GM18498 (cell line): ENCODE measurements around the gene LITAF.
A peak's percentile ranks its signal among the peaks of the same experiment; 100 is the strongest.

ENCODE experiments used
- ATAC-seq: cut with Tn5 transposase; IDR thresholded peaks from one replicate; pipeline ENCODE4 v1.9.1; 2021; ENCODE audit warnings: mild to moderate bottlenecking, moderate library complexity; ENCODE audit not compliant: unreplicated experiment

Gene LITAF

DNA sequence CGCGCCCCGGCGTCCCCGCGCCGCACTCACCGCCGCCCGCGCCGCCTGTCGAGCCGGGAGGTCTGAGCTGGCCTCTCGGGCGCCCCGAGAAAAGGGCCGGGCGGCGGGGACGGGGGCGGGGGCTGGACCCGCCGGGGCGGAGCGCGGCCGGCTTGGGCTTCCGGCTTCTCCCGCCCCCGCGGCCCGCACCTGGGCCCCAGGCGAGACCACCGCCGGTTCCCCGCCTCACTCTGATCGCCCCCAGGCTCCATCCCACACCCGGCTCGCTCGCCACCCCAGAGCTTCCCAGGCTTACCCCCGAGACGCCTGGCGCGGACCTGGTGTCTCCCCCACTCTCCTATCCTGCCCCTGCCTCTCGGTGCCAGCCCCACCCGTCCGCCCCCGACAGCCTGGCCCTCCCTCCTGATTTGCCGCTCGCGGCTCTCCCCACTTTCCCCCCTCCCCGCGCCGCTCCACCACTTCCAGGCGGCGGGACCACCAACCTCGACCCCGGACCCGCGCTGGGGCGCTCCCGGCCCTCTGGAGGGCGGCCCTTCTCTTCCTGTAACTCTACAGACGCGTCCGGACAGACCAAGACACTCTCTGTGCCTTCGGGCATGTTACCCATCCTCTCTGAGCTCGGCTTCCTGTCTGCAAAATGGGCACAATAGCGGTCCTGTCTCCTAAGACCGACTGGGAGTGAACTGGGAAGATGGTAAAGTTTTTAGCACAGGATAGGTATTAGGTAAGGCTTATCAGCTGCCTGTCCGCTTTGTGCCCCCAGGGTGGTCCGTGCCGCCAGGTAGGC is at the start of gene LITAF:
Gene LITAF, minus strand, starts transcription at position 64 of the 787 bp plus-strand sequence. CDS start 30,189 bp downstream, outside the sequence.
- ATAC-seq = peak; percentile 64

DNA sequence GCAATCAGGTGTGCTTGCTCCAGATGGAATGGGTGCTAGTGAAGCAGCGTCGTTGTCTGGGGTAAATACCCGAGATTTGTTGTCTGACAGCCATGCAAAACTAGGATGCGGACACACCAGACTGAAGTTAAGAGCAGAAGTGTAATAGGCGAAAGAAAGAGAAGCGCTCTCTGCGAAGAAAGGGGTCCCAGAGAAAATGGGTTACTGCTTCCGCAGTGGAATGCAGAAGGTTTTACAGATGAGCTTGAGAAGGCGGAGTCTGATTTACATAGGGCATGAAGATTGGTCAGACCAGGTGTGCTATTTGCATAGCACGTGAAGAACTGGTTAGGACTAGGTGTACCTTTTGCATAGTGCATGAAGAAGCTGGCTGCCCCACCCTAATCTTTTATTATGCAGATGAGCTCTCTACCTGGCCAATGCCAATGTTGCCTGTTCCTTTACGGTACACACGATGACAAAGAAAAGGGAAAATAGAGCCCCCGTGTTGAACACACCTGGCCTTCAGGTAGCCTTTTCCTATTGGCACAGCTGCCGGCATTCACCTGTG is 49.5 kb upstream of the LITAF start:
- ATAC-seq = no peak

DNA sequence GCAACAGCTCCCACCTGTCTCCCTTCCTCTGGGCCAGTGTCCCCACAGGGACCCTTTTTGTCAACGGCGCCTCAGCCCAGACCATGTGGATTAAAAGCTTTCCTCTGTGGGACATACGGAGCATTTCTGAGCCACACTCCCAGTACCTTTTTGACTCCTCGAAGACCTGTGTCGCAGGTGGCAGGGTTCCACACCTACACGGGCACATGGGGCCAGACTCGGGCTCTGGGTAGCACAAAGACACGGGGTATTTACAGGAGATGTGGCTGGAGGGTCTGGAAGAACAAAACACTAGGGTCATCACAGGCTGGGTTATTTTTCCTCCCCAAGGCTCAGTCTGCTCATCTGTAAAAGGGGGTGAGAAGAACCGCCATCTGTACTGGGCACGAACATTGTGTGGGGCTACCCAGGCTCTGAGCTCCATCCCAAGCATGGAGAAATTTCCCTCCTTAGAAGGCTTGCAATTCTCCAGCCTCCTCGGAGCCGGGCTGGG is 49.0 kb upstream of the LITAF start:
- no peak for ATAC-seq

DNA sequence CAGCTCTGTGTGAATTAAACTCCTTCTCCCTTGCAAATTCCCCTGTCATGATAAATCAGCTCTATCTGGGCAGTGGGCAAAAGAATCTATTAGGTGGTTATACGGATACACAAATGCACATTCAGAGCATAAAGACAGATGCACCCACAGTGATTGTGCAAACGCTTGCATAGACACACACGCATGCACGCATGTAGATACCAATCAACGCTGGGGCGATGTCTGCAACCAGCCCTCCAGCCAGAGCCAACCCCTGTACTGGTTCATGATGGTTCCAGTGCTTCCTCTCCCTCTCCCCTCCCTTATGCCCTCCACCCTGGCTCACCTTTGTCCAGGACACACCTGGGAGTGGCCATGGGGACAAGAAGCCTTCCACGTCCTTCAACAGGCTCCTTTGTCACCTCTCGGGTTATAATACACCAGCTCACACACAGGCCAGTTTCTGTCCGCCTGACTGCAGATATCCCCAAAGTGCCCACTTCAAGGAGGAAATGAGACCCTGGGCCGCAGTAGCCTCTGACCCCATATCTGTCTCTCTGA is 48.5 kb upstream of the LITAF start:
- no peak for ATAC-seq

DNA sequence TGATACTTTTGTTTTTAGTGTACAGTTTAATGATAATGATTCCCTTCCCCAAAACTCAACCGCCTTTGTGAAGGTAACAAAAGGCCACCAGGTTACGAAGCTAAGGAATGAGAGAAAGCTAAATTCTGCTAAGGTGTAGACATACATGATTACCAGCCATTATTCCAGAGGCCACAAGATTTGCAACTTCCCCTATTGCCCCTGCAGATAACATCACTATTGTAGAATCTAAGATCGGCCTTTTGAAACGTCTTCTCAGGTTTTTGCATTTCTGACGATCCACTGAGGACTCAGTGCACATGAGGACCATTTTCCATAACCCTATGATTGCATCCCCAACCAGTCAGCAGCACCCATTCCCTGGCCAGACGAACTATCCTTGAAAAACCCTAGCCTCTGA is 47.6 kb upstream of the LITAF start:
- no peak for ATAC-seq

DNA sequence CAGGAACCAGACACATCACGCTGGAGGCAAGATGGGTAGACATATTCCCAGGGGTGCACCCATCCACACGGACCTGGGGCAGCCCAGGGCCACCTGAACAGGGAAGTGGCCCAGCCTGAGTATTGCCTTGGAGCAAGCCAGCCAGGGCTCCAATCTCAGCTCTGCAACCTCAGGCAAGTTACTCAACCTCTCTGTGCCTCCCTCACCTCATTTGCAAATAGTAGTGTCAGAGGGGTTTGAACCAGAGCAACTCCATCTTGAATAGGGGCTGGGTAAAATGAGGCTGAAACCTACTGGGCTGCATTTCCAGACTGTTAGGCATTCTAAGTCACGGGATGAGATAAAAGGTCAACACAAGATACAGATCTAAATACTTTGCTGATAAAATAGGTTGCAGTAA is 46.4 kb upstream of the LITAF start:
- ATAC-seq = no peak

DNA sequence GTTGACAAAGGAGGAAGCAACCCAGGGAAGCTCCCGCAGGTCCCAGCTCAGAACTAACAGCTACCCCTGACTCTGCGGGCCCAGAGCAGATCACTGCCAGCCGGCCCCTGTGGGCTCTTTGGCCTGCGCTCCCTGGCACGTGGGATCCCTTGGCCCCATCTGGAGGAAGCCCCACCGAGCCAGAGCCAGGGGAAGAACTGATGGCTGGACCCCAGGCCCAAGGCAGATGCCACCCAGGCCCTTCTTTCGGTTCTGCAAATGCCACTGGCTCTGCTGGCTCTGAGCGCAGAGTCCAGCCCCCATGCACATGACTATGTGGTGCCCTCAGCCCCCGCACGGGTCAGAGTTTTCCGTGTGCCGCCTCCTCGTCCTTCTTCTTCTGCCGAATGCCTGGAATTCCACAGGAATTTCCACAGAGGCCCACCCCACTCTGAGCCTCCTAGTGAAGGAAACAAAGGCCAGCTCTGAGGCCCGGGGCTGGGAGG is 45.8 kb upstream of the LITAF start:
- ATAC-seq = no peak

DNA sequence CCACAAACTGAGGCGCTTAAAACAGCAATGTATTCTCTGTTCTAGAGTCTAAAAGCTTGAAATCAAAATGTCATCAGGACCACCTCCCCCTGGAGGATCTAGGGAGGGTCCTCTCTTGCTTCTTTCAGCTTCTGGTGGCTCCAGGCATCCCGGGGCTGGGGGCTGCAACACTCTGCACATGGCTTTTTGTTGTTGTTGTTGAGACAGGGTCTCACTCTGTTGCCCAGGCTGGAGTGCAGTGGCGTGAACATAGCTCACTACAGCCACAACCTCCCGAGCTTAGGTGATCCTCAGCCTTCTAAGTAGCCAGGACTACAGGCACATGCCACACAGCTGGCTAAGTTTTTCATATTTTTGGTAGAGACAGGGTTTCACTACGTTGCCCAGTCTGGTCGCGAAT is 44.5 kb upstream of the LITAF start:
- no peak for ATAC-seq

DNA sequence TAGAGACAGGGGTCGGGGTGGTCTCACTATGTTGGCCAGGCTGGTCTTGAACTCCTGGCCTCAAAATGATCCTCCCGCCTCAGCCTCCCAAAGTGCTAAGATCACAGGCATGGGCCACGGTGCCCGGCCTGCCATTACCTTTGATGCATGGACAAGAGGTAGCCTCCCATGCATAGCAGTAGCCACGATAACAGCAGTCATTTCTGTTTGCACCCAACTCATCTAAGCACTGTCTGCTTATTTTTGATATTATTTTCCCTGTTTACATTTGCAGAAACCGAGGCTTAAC is 44.0 kb upstream of the LITAF start:
- ATAC-seq = no peak

DNA sequence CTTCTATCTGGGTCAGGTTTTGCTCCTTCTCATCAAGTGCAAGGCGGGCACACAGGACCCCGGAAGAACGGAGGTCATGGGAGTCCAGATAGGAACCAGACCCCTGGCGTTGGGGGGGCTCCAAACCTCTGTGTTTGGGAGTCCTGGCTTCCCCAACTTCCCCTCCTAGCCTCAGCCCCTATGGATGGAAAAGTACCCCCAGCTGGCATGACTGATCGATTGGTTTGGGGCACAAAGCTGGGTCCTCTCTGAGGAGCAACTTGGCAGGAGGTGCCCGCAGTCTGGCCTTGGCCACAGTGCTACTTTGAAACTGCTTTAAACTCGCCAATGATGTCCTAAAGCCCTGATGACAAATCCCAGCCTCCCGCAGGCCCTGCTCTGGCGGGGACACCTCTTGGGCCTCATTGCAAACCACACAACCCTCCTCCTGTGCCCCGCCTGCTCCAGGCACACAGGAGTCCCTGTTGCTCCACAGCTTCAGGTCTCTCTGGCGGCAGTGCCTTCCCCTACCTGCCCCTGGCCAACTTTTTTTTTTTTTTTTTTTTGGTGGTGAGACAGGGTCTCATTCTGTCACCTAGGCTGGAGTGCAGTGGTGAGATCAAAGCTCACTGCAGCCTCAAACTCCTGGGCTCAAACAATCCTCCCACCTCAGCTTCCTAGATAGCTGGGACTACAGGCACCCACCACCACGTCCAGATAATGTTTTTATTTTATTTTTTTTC is 43.5 kb upstream of the LITAF start:
- ATAC-seq = no peak

DNA sequence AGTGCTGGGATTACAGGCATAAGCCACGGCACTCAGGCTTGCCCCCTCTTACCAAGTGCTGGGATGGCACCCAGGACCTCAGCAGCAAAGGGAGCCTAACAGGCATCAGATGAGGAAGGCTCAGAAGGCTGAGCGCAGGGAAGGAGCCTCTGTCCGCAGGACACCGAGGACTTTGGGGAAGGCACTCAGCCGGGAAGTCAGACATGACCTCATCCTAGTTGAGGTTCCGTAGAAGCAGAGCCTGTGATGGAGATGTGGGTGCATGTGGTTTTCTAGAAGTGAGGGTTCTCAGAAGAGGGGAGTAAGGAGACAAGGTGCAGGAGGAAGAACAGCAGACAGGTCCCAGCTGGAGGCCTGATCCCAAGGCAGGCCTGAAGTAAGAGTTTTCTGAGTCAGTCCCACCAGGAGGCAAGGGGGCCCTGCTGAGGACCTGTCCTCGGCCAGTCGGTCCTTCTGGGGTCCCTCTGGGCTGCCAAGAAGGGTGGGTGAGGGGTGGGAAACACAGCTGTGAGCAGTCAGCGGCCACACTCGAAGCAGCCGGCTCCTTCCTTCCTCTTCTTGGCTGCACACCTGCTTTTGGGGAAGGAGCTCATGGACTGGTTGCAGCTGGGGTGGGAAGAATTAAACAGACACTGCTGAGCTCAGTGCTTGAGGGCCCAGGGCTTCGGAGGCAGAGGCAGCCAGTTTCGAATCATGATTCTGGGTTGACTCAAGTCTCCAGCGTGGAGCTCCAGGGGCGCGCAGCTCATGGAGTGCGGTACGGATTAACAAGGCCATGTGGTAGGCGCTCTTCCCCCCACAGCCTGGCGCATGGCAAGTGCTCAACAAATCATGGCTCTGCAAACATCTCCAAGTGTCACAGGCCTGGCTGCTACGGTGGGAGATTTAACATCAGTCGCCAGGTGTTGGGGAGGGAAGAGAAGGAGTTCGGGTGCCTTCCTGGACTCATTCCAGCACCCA is 42.6 kb upstream of the LITAF start:
- no peak for ATAC-seq

DNA sequence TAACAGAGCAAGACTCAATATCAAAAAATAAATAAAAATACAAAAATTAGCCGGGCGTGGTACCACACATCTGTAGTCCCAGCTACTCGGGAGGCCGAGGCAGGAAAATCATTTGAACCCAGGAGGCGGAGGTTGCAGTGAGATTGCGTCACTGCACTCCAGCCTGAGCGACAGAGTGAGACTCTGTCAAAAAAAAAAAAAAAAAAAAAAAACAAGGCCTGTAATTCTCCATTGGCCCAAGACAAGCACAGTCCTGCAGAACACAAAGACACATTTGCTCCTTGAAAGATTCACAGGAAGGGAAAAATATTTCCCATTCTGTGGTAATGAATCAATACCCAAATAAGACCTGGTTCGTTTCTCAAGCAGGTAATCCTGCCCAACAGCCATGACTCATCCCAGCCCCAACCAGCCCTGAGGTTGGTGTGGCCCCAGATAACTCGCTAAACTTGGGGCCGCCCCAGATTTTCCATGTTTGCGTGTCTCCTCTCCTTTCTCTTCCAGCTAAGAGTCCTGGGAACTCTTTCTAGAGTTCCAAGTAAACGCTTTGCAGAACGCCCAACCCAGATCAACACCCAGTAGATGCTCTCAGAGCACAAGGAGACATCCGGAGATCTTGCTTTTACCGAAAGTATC is 41.2 kb upstream of the LITAF start:
- ATAC-seq = no peak

DNA sequence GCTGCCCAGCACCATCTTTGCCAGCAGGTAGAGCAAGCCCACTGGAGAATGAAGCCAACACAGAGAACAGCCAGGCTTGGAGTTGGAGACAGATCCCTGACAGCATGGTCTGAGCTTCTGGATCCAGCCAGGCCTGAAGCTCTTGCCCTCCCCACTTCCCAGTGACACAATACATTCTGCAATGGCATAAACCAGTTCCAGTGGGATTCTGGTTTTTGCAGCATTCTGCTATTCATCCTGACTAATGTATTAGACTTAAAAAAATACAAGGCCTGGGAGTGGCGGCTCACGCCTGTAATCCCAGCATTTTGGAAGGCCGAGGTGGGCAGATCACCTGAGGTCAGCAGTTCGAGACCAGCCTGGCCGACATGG is 40.6 kb upstream of the LITAF start:
- no peak for ATAC-seq

DNA sequence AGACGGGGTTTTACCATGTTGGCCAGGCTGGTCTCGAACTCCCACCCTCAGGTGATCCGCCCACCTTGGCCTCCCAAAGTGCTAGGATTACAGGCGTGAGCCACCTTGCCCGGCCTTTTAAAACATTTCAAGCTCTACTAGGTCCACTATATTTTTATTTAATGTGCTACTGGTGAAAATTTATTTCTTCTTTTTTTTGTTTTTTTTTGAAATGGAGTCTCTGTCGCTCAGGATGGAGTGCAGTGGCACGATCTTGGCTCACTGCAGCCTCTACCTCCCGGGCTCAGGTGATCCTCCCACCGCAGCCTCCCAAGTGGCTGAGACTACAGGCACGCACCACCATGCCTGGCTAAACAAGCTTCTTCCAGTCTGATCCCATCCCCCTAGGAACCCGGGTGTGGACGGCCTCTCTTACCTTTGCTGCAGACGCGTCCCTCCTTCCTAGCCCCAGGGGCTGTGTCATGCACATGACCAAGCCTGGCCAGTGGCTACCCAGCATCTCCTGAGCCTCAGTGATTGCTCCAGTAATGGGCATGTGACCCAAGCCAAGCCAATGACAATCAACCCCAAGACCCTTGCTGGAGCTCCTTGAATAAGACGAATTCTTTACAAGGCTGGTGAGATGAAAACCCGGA is 40.1 kb upstream of the LITAF start:
- ATAC-seq = no peak

DNA sequence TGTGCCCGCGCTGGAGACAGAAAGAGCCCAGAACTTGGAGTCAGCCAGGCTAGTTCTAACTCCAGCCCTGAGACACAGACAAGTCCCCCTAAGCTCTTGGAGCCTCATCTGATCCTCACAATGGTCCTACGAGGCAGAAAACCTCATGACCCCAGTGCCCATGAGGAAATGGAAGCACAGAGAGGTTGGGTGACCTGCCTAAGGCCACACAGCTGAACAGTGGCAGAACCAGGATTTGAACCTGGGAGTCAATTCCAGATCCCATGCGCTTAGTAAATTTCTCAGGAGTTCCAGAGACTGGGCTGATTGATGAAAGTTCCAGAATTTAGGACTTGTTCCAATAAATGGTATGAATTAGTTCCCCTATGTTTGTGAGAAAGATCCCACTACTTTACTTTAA is 39.0 kb upstream of the LITAF start:
- ATAC-seq = no peak

DNA sequence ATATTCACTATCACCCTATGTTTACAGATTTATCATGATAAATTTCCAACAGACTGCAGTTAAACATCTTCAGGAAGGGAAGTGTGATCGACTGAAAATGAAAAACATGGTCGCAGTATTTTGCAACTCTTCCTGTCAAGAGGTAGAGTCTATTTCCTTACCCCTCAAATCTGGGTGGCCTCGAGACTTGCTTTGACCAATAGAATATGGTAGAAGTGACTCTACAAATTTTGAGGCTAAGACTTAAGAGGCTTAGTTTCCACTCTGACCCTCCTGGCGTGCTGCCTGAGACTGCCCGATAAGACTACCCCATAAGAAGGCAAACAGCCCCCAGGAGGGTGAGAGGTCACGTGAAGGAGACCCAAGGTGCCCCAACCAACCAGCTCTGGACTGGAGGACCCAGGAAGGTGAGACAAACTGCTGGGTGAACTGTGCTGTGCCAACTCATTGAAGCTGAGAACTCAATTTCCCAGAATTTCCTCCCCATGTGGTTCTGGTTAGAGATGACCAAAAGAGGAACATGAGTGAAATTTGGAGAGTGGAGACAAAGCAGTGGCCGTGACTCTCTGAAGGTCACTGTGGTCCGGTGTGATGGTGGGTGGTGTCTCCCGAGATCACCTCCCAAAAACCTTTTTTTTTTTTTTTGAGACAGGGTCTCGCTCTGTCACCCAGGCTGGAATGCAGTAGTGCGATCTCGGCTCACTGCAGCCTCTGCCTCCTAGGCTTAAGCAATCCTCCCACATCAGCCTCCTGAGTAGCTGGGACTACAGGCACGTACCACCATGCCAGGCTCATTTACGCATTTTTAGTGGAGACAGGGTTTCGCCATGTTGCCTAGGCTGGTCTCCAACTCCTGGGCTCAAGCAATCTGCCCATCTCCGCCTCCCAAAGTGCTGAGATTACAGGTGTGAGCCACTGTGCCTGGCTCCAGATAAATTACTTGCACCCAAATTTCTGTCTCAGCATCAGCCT is 38.2 kb upstream of the LITAF start:
- ATAC-seq = no peak

DNA sequence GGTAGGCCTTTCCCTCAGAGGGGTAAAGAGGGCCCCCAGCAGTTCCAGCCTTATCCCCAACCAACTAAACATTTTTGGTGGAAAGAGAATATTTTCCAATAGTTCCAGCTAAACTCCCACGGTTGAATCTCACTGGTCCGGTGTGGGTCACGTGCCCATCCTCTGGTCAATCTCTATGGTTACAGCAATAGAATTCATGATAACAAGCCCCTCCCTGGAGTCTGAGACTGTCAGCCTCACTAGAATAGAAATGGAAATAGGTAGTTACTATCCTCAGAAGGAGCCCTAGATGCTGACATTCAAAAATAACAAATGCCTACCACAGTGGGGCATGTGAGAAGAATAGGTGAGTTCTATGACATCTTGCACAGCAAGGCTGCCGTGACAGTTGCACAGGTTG is 37.5 kb upstream of the LITAF start:
- ATAC-seq = no peak

DNA sequence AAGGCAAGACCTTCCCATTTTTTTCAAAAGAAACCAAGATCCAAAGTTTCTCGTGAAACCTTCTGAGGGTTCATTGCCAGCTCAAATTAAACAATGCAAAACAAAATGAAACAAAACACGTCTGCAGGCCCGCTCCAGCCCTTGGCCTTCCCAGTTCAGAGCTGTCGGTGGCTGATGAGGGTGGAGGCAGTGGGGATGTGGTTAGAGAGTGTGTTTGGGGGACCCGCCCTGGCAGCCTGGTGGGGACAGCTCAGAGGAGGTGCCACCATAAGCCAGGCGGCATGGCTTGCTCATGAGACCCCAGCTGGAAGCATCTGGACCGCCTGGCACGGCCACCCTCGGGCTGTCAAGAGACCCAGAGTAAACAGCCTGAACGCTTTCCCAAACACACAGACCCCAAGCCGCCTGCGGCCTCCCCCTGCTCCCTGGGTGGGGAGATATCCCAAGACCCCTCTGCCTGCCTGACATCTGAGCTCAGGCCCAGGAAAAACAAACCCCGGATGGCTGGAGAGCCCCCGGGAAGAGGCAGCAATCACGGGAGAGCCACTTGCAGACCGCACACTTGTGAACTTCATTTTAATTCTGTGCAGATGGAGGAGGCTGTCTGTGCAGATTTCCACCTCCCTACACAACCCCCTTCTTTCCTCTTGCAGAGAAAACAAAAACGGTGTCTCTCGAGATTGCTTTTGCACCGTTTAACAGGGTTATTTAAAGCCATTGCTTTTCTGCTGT is 35.4 kb upstream of the LITAF start:
- no peak for ATAC-seq
